Measurements from ENCODE around the gene PADI1.

PADI1 gene

DNA sequence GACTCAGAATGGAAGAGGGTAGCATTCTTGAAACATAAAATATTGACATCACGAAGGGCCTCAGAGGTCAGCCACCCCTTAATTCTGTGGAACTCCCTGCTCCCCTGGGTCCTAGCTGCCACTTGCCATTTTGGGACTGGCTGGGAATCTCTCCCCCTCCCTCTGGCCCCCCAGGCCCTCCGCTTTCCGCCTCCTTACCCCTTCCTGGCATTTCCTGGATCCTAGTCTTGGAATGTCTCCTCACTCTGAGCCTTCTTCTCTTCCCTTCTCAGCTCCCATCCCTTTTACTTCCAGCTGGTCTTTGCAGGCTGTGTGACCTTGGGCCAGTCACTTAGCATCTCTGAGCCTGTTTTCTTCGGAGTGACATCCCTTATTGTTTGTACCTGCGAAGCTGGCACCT, 4.5 kb downstream of the PADI1 start:
- no peak overlapping the region for H2AFZ ChIP-seq (ENCODE audit: low read depth, low read length)
- H3K27me3 ChIP-seq (ENCODE audit: low read depth, low read length): no peaks in the 10 kb centered on the region
- H3K4me3 ChIP-seq (ENCODE audit: low read length): no peak overlapping the region
- TF ChIP-seq EZH2phosphoT487 (IDR thresholded peaks at IDR 0.05; ENCODE audit: low read depth): no peak
- TF ChIP-seq, protein P1, sequence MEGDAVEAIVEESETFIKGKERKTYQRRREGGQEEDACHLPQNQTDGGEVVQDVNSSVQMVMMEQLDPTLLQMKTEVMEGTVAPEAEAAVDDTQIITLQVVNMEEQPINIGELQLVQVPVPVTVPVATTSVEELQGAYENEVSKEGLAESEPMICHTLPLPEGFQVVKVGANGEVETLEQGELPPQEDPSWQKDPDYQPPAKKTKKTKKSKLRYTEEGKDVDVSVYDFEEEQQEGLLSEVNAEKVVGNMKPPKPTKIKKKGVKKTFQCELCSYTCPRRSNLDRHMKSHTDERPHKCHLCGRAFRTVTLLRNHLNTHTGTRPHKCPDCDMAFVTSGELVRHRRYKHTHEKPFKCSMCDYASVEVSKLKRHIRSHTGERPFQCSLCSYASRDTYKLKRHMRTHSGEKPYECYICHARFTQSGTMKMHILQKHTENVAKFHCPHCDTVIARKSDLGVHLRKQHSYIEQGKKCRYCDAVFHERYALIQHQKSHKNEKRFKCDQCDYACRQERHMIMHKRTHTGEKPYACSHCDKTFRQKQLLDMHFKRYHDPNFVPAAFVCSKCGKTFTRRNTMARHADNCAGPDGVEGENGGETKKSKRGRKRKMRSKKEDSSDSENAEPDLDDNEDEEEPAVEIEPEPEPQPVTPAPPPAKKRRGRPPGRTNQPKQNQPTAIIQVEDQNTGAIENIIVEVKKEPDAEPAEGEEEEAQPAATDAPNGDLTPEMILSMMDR (IDR thresholded peaks at IDR 0.05; ENCODE audit: low read depth, low read length): no peak
- H3K79me2 ChIP-seq (ENCODE audit: low read length): no peaks in the 10 kb centered on the region
- no peak overlapping the region for H3K4me2 ChIP-seq (ENCODE audit: low read length)
- no peaks in the 10 kb centered on the region for H3K9me3 ChIP-seq (ENCODE audit: insufficient read depth, low read length)
- no peaks in the 10 kb centered on the region for H4K20me1 ChIP-seq (ENCODE audit: insufficient read depth, low read length)
- H3K27ac ChIP-seq (ENCODE audit: low read length): no peak overlapping the region
- H3K36me3 ChIP-seq (replicated peaks; ENCODE audit: low read depth, low read length): no peaks in the 10 kb centered on the region
- no peak overlapping the region for H3K9ac ChIP-seq (ENCODE audit: low read length)
- H3K4me1 ChIP-seq (ENCODE audit: low read length): peaks cover 22% of the 10 kb centered on the region

GRCh38 chr1:17210176-17210575, 5.2 kb downstream of the PADI1 start:
- Histone ChIP-seq H3K9me3 (ENCODE audit: insufficient read depth, low read length) (no peaks in the 10 kb centered on the region), H3K4me2 (ENCODE audit: low read length) (no peak overlapping the region), H3K9ac (ENCODE audit: low read length) (no peak overlapping the region), H3K4me3 (ENCODE audit: low read length) (no peak overlapping the region), H3K27me3 (ENCODE audit: low read depth, low read length) (no peaks in the 10 kb centered on the region), H3K79me2 (ENCODE audit: low read length) (no peaks in the 10 kb centered on the region), H3K27ac (ENCODE audit: low read length) (no peak overlapping the region), H3K4me1 (ENCODE audit: low read length) (peaks cover 22% of the 10 kb centered on the region), H4K20me1 (ENCODE audit: insufficient read depth, low read length) (no peaks in the 10 kb centered on the region), H3K36me3 (replicated peaks; ENCODE audit: low read depth, low read length) (no peaks in the 10 kb centered on the region), H2AFZ (ENCODE audit: low read depth, low read length) (no peak overlapping the region)
- TF ChIP-seq, protein P1 (IDR thresholded peaks at IDR 0.05; ENCODE audit: low read depth, low read length): no peak
- TF ChIP-seq EZH2phosphoT487 (IDR thresholded peaks at IDR 0.05; ENCODE audit: low read depth): no peak

DNA sequence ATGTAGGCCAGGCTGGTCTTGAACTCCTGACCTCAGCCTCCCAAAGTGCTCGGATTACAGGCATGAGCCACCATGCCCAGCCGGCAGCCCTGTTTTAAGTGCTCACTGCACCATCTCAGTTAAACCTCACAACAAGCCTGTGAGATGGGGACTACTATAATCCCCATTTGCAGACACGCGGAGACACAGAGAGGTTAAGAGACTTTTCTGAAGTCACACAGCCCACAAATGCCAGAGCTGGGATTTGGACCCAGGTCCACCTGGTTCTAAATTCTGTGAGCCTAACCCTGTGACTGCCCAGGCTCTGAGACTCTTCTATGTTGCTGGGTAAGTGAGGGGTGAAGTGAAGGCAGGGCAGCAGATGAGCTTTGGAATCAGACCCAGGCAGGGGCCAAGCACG, 6.4 kb downstream of the PADI1 start:
- Histone ChIP-seq H4K20me1 (ENCODE audit: insufficient read depth, low read length) (no peaks in the 10 kb centered on the region), H3K27me3 (ENCODE audit: low read depth, low read length) (no peaks in the 10 kb centered on the region), H3K9me3 (ENCODE audit: insufficient read depth, low read length) (no peaks in the 10 kb centered on the region), H3K4me1 (ENCODE audit: low read length) (peaks cover 22% of the 10 kb centered on the region), H3K36me3 (replicated peaks; ENCODE audit: low read depth, low read length) (no peaks in the 10 kb centered on the region), H3K27ac (ENCODE audit: low read length) (no peak overlapping the region), H3K9ac (ENCODE audit: low read length) (no peak overlapping the region), H3K79me2 (ENCODE audit: low read length) (no peaks in the 10 kb centered on the region), H2AFZ (ENCODE audit: low read depth, low read length) (no peak overlapping the region), H3K4me2 (ENCODE audit: low read length) (no peak overlapping the region), H3K4me3 (ENCODE audit: low read length) (no peak overlapping the region)
- TF ChIP-seq, protein P1 (IDR thresholded peaks at IDR 0.05; ENCODE audit: low read depth, low read length): no peak
- no peak for TF ChIP-seq EZH2phosphoT487 (IDR thresholded peaks at IDR 0.05; ENCODE audit: low read depth)

DNA sequence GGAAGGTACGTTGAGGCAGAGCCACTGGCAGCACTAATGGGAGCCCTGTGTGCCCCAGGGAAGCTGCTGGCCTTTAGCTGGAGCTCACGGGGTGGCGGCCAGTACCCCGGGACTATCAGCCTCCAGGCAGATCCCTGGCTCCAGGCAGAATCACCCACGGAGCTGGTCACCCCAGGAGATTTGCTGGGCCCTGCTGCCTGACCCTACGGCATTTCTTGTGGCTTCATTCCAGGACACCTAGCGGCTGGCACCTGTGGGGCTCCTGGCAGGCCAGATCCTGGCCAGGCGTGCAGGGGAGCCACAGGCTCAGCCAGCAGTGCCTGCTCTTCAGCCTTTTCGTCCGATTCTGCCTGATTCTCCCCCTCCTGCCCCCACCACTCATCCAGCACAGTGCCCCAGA, 7.1 kb downstream of the PADI1 start:
- no peak overlapping the region for H3K4me2 ChIP-seq (ENCODE audit: low read length)
- no peak overlapping the region for H3K4me3 ChIP-seq (ENCODE audit: low read length)
- peaks cover 18% of the 10 kb centered on the region for H3K4me1 ChIP-seq (ENCODE audit: low read length)
- H3K27ac ChIP-seq (ENCODE audit: low read length): no peak overlapping the region
- H3K9me3 ChIP-seq (ENCODE audit: insufficient read depth, low read length): no peaks in the 10 kb centered on the region
- no peak overlapping the region for H3K9ac ChIP-seq (ENCODE audit: low read length)
- no peaks in the 10 kb centered on the region for H3K79me2 ChIP-seq (ENCODE audit: low read length)
- no peak for TF ChIP-seq EZH2phosphoT487 (IDR thresholded peaks at IDR 0.05; ENCODE audit: low read depth)
- TF ChIP-seq, protein P1 (IDR thresholded peaks at IDR 0.05; ENCODE audit: low read depth, low read length): no peak
- no peaks in the 10 kb centered on the region for H4K20me1 ChIP-seq (ENCODE audit: insufficient read depth, low read length)
- H3K27me3 ChIP-seq (ENCODE audit: low read depth, low read length): no peaks in the 10 kb centered on the region
- H3K36me3 ChIP-seq (replicated peaks; ENCODE audit: low read depth, low read length): no peaks in the 10 kb centered on the region
- no peak overlapping the region for H2AFZ ChIP-seq (ENCODE audit: low read depth, low read length)
